Left lobe of liver (tissue), 2 donors: ENCODE measurements around the gene ATAD3A. TPM values are rescaled to one million over a fixed set of nuclear protein-coding genes. Genes with fewer than 3 reads are reported as not detected.

Experiments used
- ATAC-seq: fragments of 200-7000 bp; cut with Tn5 transposase; one replicate; pipeline ENCODE4 v1.9.1; 2020; ENCODE audit warnings: mild to moderate bottlenecking, moderate library complexity
- DNase-seq: peaks from one replicate; pipeline ENCODE4 v3.0.0-alpha.2; 2020; ENCODE audit warnings: low spot score
- total RNA-seq: library from RNA; stranded (reverse); gene quantifications from one replicate; pipeline ENCODE4 v1.2.1, GENCODE V29; 2021
- donor health status: DM: no; HTN: no; CAD: no; lungs with moderate emphysema.
- donor health status: DM: no; HTN: yes; CAD: no.

The ATAD3A gene
- total RNA-seq, 1 donor from 2014 or later = 16.3 TPM

- ATAC-seq (peak; percentile 77), DNase-seq (no peak)
Measured at GRCh38 chr1:1573843-1574720, 62.1 kb downstream of the ATAD3A start.

GRCh38 chr1:1574721-1575537, 63.0 kb downstream of the ATAD3A start, which contains the start of gene SSU72:
TSS of gene SSU72 (minus strand) at chr1:1574863. CDS start at chr1:1574557, 306 bp downstream.
- peak; percentile 85 for ATAC-seq

GRCh38 chr1:1577367-1578011, 65.5 kb downstream of the ATAD3A start:
- DNase-seq = no peak
- peak; percentile 18 for ATAC-seq

More at GRCh38 chr1:1574721-1575537, 63.0 kb downstream of the ATAD3A start, which contains the start of gene SSU72:
- DNase-seq = peak; percentile 92

GRCh38 chr1:1578371-1578940, 66.5 kb downstream of the ATAD3A start:
- DNase-seq = no peak

GRCh38 chr1:1582585-1583346, 70.8 kb downstream of the ATAD3A start:
- DNase-seq = no peak
- ATAC-seq = no peak

More at GRCh38 chr1:1578371-1578940, 66.5 kb downstream of the ATAD3A start:
- ATAC-seq = no peak

- ATAC-seq (no peak), DNase-seq (no peak)
Measured at GRCh38 chr1:1583347-1584010, 71.5 kb downstream of the ATAD3A start.

Other genes starting within 250 kb of the ATAD3A start
- 27.6 TPM for gene UBE2J2, start 238.3 kb upstream of the ATAD3A start, total RNA-seq
- gene SCNN1D, start 231.7 kb upstream of the ATAD3A start, total RNA-seq = 5.7 TPM
- gene ACAP3, start 204.2 kb upstream of the ATAD3A start, total RNA-seq = 31.9 TPM
- 8.4 TPM for gene PUSL1, start 203.6 kb upstream of the ATAD3A start, total RNA-seq
- gene INTS11, start 187.5 kb upstream of the ATAD3A start, total RNA-seq = 42.4 TPM
- 40.0 TPM for gene CPTP, start 187.4 kb upstream of the ATAD3A start, total RNA-seq
- 0.30 TPM for gene TAS1R3, start 180.9 kb upstream of the ATAD3A start, total RNA-seq
- gene DVL1, start 162.7 kb upstream of the ATAD3A start, total RNA-seq = 50.4 TPM
- gene MXRA8, start 153.6 kb upstream of the ATAD3A start, total RNA-seq = 4.5 TPM
- 130 TPM for gene AURKAIP1, start 137.0 kb upstream of the ATAD3A start, total RNA-seq
- gene CCNL2, start 112.8 kb upstream of the ATAD3A start, total RNA-seq = 127 TPM
- 52.9 TPM for gene MRPL20, start 104.9 kb upstream of the ATAD3A start, total RNA-seq
- 1.0 TPM for gene ANKRD65, start 90.9 kb upstream of the ATAD3A start, total RNA-seq
- 91.0 TPM for gene VWA1, start 76.5 kb upstream of the ATAD3A start, total RNA-seq
- 2.9 TPM for gene ATAD3C, start 62.5 kb upstream of the ATAD3A start, total RNA-seq
- gene ATAD3B, start 40.4 kb upstream of the ATAD3A start, total RNA-seq = 16.0 TPM
- 0.98 TPM for gene TMEM240, start 28.5 kb downstream of the ATAD3A start, total RNA-seq
- 65.4 TPM for gene SSU72, start 62.7 kb downstream of the ATAD3A start, total RNA-seq
- 0.58 TPM for gene FNDC10, start 88.0 kb downstream of the ATAD3A start, total RNA-seq
- 65.1 TPM for gene MIB2, start 103.3 kb downstream of the ATAD3A start, total RNA-seq
- gene MMP23B, start 120.0 kb downstream of the ATAD3A start, total RNA-seq = 1.6 TPM
- 8.7 TPM for gene CDK11B, start 146.8 kb downstream of the ATAD3A start, total RNA-seq
- 18.6 TPM for gene SLC35E2B, start 180.6 kb downstream of the ATAD3A start, total RNA-seq
- 13.6 TPM for gene CDK11A, start 212.2 kb downstream of the ATAD3A start, total RNA-seq